GM12878 (cell line): ENCODE data around the gene RASGRP3. TPM values are rescaled to one million over a fixed set of nuclear protein-coding genes. Genes with fewer than 3 reads are reported as not detected.

Experiments used
- ATAC-seq: fragments of 200-7000 bp; cut with Tn5 transposase; 3 replicates; pipeline ENCODE4 v1.9.1; 2020; ENCODE audit warnings: mild to moderate bottlenecking, moderate library complexity
- BruUV-seq: library from RNA; stranded (reverse); fragments of 400-500 nt; replicated peaks from 2 replicates; lab custom pipeline; 2021; lab: Mats Ljungman, UMichigan
- CTCF ChIA-PET: fragments of 300-600 bp; sonication (Branson Sonifier 250); formaldehyde crosslinking; extraction: SDS; loops from one replicate; lab custom pipeline; 2021; ENCODE audit warnings: inconsistent platforms; lab: Yijun Ruan, JAX
- POLR2A ChIA-PET: fragments of 350-600 bp; formaldehyde crosslinking; extraction: SDS; loops from one replicate; lab custom pipeline; 2021; ENCODE audit warnings: inconsistent platforms; lab: Charles Lee
- RAD21 ChIA-PET: fragments of 300-600 bp; sonication (Branson Sonifier 250); formaldehyde crosslinking; loops from one replicate; lab custom pipeline; 2023; ENCODE audit warnings: antibody characterized with exemption; ENCODE audit not compliant: unreplicated experiment; lab: Charles Lee
- SMC1A ChIA-PET: fragments of 300-600 bp; sonication (Branson Sonifier 250); formaldehyde crosslinking; loops from one replicate; lab custom pipeline; 2023; ENCODE audit not compliant: unreplicated experiment, uncharacterized antibody; lab: Charles Lee
- DNase-seq: peaks from one replicate; pipeline ENCODE4 v3.0.0-alpha.2; 2011; ENCODE audit warnings: low read depth, low spot score
- FAIRE-seq: peaks from 3 replicates; lab custom pipeline; 2011; peaks lifted over from hg19 to GRCh38; lab: Jason Lieb, UNC
- H2AFZ ChIP-seq: 2 replicates; pipeline ENCODE4 v1.6.0; 2011; ENCODE audit warnings: low read depth, low read length, control low read depth; ENCODE audit not compliant: control insufficient read depth
- H3K27ac ChIP-seq: 2 replicates; pipeline ENCODE4 v1.5.1; 2011; ENCODE audit warnings: control low read depth; ENCODE audit not compliant: control insufficient read depth, insufficient read depth
- H3K27me3 ChIP-seq, 2 experiments: replicated peaks in 1 of 2; 2 replicates each; pipeline versions ENCODE4 v1.6.0 to v1.6.1; 2011; ENCODE audit warnings: low read length in 1 of 2; ENCODE audit not compliant: control insufficient read depth in 2 of 2, insufficient read depth in 2 of 2
- H3K36me3 ChIP-seq, 2 experiments: 2 replicates each; pipeline ENCODE4 v1.5.1; 2011; ENCODE audit warnings: low read length in 1 of 2; ENCODE audit not compliant: control insufficient read depth in 2 of 2, insufficient read depth in 2 of 2
- H3K4me1 ChIP-seq: 2 replicates; pipeline ENCODE4 v1.6.1; 2011; ENCODE audit warnings: mild to moderate bottlenecking, low read length, moderate library complexity, mixed read lengths; ENCODE audit not compliant: control insufficient read depth, insufficient read depth
- H3K4me2 ChIP-seq: 2 replicates; pipeline ENCODE4 v1.6.0; 2011; ENCODE audit warnings: control low read depth; ENCODE audit not compliant: control insufficient read depth, insufficient read depth
- H3K4me3 ChIP-seq: fragments of 200-600 bp; sonication (generic); 2 replicates; pipeline ENCODE4 v1.5.1; 2016
- H3K79me2 ChIP-seq: 2 replicates; pipeline ENCODE4 v1.6.0; 2011; ENCODE audit warnings: low read length; ENCODE audit not compliant: control insufficient read depth, insufficient read depth
- H3K9ac ChIP-seq: 2 replicates; pipeline ENCODE4 v1.8.0; 2011; ENCODE audit warnings: low read length, control low read depth, mixed read lengths; ENCODE audit not compliant: control insufficient read depth, insufficient read depth
- H3K9me3 ChIP-seq: replicated peaks from 3 replicates; pipeline ENCODE4 v1.5.1; 2011; ENCODE audit warnings: mild to moderate bottlenecking, low read length; ENCODE audit not compliant: control insufficient read depth, insufficient read depth
- H4K20me1 ChIP-seq: 2 replicates; pipeline ENCODE4 v1.6.0; 2011; ENCODE audit not compliant: control insufficient read depth, insufficient read depth
- ASH2L ChIP-seq: fragments of 300-600, 200-600 bp; sonication (generic); IDR thresholded peaks from 2 replicates; pipeline ENCODE4 v1.6.1; 2017; ENCODE audit warnings: low read depth, mild to moderate bottlenecking, borderline replicate concordance
- GATAD2B ChIP-seq: fragments of 450-650 bp; conservative IDR thresholded peaks from 2 replicates; pipeline ENCODE4 v1.6.1; 2017; ENCODE audit warnings: low read depth, mild to moderate bottlenecking, moderate library complexity
- NFYA ChIP-seq: IDR thresholded peaks from 2 replicates; pipeline ENCODE4 v1.6.1; 2011; ENCODE audit warnings: low read depth, mild to moderate bottlenecking, low read length, improper control_type of control experiment, borderline replicate concordance
- SPI1 ChIP-seq: IDR thresholded peaks from 2 replicates; pipeline ENCODE4 v1.6.1; 2011; ENCODE audit warnings: low read depth, mild to moderate bottlenecking, low read length, moderate library complexity, borderline replicate concordance; ENCODE audit not compliant: insufficient read depth
- SRF ChIP-seq, 2 experiments: IDR thresholded peaks; 2 replicates each; pipeline ENCODE4 v1.6.1; 2011; ENCODE audit warnings: low read depth in 2 of 2, low read length in 2 of 2, mild to moderate bottlenecking in 1 of 2, moderate library complexity in 1 of 2
- STAT3 ChIP-seq: IDR thresholded peaks from 2 replicates; pipeline ENCODE4 v1.6.1; 2011; ENCODE audit warnings: low read depth, low read length, improper control_type of control experiment
- TCF3 ChIP-seq: IDR thresholded peaks from 2 replicates; pipeline ENCODE4 v1.6.1; 2012; ENCODE audit warnings: low read depth, mild to moderate bottlenecking, low read length, borderline replicate concordance; ENCODE audit not compliant: insufficient read depth
- TCF7 ChIP-seq: IDR thresholded peaks from 2 replicates; pipeline ENCODE4 v1.6.1; 2014; ENCODE audit warnings: antibody characterized with exemption, borderline replicate concordance
- WGBS: methylation state at CpG from one replicate; pipeline ENCODE4 v1.1.6; 2016; ENCODE audit warnings: low lambda C conversion rate; ENCODE audit not compliant: insufficient replicate concordance, insufficient coverage; ENCODE audit errors: missing lambda C conversion rate; 5-methylcytosine and 5-hydroxymethylcytosine counted together
- in situ Hi-C: fragments of 300-500 bp; cut with MboI; formaldehyde crosslinking; loops from 9 replicates; pipeline ENCODE4 v1.14.3; 2018; ENCODE audit warnings: mixed read lengths
- intact Hi-C: fragments of 100-400 bp; cut with micrococcal nuclease; formaldehyde crosslinking; loops from one replicate; pipeline ENCODE4 v1.14.2; 2022; ENCODE audit not compliant: unreplicated experiment
- polyA plus RNA-seq, 11 experiments: library from polyadenylated mRNA; depleted of rRNA in 4 of 11; unstranded in 6 of 11; stranded (reverse) in 5 of 11; fragments of >200 nt; fragmentation: Nextera tagmentation in 4 of 11; fragmentation: Illumina TruSeq in 1 of 11; extraction: Ambion mirVana in 4 of 11; extraction: Trizol in 1 of 11; gene quantifications; 1 replicate in 1 of 11; 2 replicates in 10 of 11; pipeline versions ENCODE4 v1.2.1 to v1.2.3, GENCODE V29; 2011 to 2016; ENCODE audit warnings: inconsistent platforms in 2 of 11, missing spikeins in 2 of 11, low read depth in 1 of 11
- total RNA-seq, 4 experiments: library from RNA; depleted of rRNA in 3 of 4; stranded (reverse); fragments of >200 nt in 3 of 4; fragmentation: Illumina TruSeq in 1 of 4; extraction: Trizol in 1 of 4; gene quantifications; 2 replicates each; pipeline versions ENCODE4 v1.2.1 to v1.2.3, GENCODE V29; 2013 to 2021
- TF ChIP-seq, protein P1 (sequence below): fragments of 450-650 bp; IDR thresholded peaks from 2 replicates; pipeline ENCODE4 v1.6.1; 2017; ENCODE audit warnings: antibody characterized with exemption, mild to moderate bottlenecking, moderate library complexity
- TF ChIP-seq, protein P2 (sequence below): fragments of 450-650 bp; IDR thresholded peaks from 2 replicates; pipeline ENCODE4 v1.6.1; 2016; ENCODE audit warnings: mild to moderate bottlenecking

The RASGRP3 gene
- total and polyA plus RNA-seq, 10 of the 15 experiments (the other 5 are each of a cell fraction or from before 2014, with no cell fraction given): 31.6 to 106 (median 64.7) TPM

DNA sequence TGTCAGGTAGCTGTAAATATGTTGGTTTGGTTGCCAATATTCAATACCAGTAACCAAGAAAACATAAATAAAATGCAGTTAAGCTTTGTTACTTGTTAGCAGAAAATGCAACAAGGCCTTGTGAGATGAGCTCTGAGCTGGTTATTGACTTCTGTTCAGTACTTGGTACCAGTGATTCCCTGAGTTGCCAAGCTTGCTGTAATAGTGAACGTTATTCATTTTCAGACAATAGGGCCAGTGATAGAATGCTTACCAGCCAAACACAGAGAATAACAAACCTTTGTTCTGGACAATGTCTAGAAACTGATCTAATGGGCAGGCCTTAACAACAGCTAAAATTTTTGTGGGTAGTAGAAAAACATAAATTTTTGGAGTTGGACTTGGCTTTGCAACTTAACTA, 29.5 kb downstream of the RASGRP3 start:
- no peak overlapping the region for H3K4me2 ChIP-seq
- TF ChIP-seq SRF (IDR thresholded peaks at IDR 0.05; ENCODE audit: low read depth in 2 of 2, low read length in 2 of 2): no peak
- TF ChIP-seq, protein P1, sequence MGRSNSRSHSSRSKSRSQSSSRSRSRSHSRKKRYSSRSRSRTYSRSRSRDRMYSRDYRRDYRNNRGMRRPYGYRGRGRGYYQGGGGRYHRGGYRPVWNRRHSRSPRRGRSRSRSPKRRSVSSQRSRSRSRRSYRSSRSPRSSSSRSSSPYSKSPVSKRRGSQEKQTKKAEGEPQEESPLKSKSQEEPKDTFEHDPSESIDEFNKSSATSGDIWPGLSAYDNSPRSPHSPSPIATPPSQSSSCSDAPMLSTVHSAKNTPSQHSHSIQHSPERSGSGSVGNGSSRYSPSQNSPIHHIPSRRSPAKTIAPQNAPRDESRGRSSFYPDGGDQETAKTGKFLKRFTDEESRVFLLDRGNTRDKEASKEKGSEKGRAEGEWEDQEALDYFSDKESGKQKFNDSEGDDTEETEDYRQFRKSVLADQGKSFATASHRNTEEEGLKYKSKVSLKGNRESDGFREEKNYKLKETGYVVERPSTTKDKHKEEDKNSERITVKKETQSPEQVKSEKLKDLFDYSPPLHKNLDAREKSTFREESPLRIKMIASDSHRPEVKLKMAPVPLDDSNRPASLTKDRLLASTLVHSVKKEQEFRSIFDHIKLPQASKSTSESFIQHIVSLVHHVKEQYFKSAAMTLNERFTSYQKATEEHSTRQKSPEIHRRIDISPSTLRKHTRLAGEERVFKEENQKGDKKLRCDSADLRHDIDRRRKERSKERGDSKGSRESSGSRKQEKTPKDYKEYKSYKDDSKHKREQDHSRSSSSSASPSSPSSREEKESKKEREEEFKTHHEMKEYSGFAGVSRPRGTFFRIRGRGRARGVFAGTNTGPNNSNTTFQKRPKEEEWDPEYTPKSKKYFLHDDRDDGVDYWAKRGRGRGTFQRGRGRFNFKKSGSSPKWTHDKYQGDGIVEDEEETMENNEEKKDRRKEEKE: no peak
- no peak for TF ChIP-seq GATAD2B
- TF ChIP-seq, protein P2, sequence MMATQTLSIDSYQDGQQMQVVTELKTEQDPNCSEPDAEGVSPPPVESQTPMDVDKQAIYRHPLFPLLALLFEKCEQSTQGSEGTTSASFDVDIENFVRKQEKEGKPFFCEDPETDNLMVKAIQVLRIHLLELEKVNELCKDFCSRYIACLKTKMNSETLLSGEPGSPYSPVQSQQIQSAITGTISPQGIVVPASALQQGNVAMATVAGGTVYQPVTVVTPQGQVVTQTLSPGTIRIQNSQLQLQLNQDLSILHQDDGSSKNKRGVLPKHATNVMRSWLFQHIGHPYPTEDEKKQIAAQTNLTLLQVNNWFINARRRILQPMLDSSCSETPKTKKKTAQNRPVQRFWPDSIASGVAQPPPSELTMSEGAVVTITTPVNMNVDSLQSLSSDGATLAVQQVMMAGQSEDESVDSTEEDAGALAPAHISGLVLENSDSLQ: no peak
- no peak for TF ChIP-seq STAT3
- TF ChIP-seq NFYA: no peak
- no peak for TF ChIP-seq TCF3
- TF ChIP-seq TCF7: no peak
- no peak for TF ChIP-seq SPI1
- no peak for TF ChIP-seq ASH2L
- TF ChIP-seq, all 136 proteins: peak for 0
- intact Hi-C loops: no loop called here
- Histone ChIP-seq H4K20me1 (no peaks in the 10 kb centered on the region), H3K9me3 (no peaks in the 10 kb centered on the region; the same call in 2 of the 3 replicates), H3K4me1 (peaks cover 18% of the 10 kb centered on the region), H3K27ac (no peak overlapping the region), H3K9ac (no peak overlapping the region), H2AFZ (no peak overlapping the region), H3K4me3 (no peak overlapping the region), H3K27me3 (no peaks in the 10 kb centered on the region), H3K36me3 (peaks cover 0 to 12% of the 10 kb centered on the region in 2 experiments; a peak in 1 of 4 replicates), H3K79me2 (peaks cover 85% of the 10 kb centered on the region)
- ChIA-PET CTCF (interaction anchor here (0.7 to 1.2 kb wide), 3 partner anchors 15 to 30 kb away, joined by 3 to 6 read pairs (median 3); partner anchors contain the start of gene RASGRP3), POLR2A (no interaction called here), SMC1A (interaction anchor here (1.0 to 1.6 kb wide), 6 partner anchors 11 to 77 kb away, joined by 3 to 6 read pairs (median 4); partner anchors contain the start of gene RASGRP3), RAD21 (no interaction called here)
- ATAC-seq (no peak), DNase-seq (no peak), FAIRE-seq (no peak)
- in situ Hi-C loops: no loop called here
- WGBS: 96% methylated on average over 1 of the region's 1 CpG
- BruUV-seq: no TSS peak
